Amygdala (tissue), 56 donors: ENCODE data around the gene NNT.
"Not testable (repeated sequence)": the region's sequence is repeated elsewhere in the genome, so short reads cannot be mapped to it uniquely, and the experiment has no call there.

Source experiments
- DNase-seq, 56 donors: peaks; one replicate each; lab custom pipeline; 2025; lab: John Stamatoyannopoulos, UW

Gene NNT

DNA sequence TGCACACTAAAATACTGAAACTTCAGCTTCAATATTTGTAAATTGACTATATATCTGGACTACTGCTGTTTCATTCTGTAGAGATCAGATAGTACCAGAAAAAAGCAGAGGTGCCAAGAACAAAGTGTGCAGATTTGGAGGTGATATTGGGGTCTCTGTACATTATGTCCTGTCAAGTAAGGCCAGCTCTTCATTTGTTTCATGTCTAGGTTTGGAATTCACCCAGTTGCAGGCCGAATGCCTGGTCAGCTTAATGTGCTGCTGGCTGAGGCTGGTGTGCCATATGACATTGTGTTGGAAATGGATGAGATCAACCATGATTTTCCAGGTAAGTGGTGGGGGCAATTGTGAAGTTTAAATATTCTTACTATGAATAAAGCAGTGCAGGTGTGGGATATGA, 96.9 kb downstream of the NNT start:
- no peak for DNase-seq

- no peak for DNase-seq
Measured at GRCh38 chr5:43700601-43701000, 97.6 kb downstream of the NNT start.

DNA sequence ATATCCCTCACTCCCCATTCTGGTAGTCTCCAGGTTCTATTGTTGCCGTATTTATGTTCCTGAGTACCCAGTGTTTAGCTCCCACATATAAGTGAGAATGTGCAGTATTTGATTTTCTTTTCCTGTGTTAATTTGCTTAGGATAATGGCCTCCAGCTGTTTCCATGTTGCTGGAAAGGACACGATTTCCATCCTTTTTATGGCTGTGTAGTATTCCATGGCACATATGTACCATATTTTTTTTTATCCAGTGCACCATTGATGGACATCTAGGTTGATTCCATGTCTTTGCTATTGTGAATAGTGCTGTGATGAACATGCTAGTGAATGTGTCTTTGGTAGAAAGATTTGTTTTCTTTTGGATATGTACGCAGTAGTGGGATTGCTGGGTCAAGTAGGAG, 98.2 kb downstream of the NNT start:
- DNase-seq: no peak

DNA sequence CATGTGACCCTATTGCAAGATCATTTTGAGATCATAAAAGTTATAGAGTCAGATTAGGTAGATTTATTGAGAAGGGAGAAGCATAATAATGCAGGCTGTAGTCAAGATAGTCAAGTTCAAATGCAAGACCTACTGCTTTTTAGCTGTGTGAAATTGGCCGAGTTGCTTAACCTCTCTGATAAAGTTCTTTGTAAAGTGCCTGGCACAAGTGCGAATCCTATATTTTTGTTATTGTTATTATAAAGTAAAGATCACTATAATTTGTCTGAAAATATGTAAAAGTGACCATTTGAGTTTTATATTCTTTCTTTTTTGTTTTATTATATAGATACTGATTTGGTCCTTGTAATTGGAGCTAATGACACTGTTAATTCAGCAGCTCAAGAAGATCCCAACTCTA, 99.3 kb downstream of the NNT start:
- DNase-seq: no peak

DNA sequence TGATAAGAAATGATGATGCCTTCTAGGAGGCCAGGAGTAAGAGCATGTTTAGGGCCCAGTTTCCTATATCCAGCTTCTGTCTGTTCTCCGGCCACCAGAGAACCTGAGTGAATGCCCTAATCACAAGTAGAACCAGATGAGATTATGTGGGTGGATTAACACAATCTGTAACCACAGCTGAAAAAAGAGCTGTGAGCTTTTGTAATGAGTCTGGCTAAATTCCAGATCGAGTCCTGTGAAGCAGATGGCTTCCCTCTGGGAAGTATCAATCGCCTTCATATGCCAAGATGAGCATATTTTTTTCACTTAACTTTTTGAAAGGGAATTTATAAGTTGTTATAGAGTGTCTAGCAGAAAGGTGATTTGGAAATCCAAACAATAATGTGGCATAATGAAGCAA, 99.8 kb downstream of the NNT start:
- DNase-seq: peak in 6 of 56 donors; percentile 2 to 32 (median 8)

- no peak for DNase-seq
Measured at GRCh38 chr5:43704243-43704642, 101.3 kb downstream of the NNT start.

GRCh38 chr5:43706576-43706975, 103.6 kb downstream of the NNT start:
- not testable (repeated sequence) for DNase-seq

DNA sequence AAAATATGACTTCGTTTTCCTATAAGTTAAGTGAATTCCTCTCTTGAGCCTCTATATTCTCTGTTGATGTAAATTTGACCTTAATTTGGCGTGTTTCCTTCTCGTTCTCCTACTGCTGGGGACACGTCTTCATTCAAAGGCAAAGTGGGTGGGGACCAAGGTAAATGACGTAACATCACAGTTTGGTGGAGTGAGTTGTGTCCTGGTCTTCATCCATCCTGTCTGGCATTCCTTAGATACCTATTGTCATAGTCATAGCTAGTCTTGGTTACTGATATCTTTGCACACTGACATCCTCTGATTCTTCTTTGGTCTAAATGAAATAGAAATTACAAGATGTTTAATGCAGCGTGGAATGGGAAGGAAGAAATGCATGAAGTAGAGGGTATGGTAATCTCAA, 108.5 kb downstream of the NNT start:
- DNase-seq: no peak

- no peak for DNase-seq
Measured at GRCh38 chr5:43712081-43712480, 109.1 kb downstream of the NNT start.

GRCh38 chr5:43719783-43720182, 116.8 kb downstream of the NNT start:
- DNase-seq: not testable (repeated sequence)

GRCh38 chr5:43728581-43728980, 125.6 kb downstream of the NNT start:
- DNase-seq: no peak

- DNase-seq: no peak
Measured at GRCh38 chr5:43729846-43730478, 127.0 kb downstream of the NNT start.

DNA sequence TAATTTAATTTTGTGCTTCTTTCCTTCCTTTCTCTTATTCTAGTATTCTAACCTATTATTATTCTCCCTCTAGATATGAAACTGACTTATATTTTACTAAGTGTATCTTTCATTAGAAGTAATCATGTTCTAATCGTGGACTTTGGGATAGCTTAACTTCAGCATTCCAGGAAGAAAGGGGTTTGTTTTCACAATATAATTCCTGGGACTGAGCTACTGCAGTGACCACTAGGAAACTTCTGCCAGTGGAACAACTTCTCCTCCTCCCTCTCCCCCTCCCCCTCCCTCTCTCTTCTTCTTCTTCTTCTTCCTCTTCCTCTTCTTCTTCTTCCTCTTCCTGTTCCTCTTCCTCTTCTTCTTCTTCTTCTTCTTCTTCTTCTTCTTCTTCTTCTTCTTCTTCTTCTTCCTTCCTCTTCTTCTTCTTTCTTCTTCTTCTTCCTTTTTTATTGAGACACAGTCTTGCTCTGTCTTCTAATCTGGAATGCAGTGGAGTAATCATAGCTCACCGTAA, 127.9 kb downstream of the NNT start:
- DNase-seq: no peak

DNA sequence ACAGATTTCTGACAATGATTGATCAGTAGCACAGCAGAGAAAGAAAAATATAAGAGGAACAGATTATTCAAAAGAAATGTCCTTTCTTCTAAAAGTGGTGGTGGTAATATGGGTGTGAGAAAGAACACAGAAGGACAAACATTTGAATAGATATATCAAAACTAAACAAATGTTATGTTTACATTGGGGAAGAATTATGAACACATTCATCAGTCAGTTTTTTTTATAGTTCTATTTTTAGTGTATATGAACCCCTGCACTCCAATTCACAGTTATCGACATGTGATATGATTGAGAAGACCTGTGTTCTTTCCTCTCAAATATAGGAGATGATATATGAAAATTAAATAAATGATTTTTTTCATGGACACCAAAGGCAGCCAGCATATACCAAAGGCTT, 128.6 kb downstream of the NNT start:
- no peak for DNase-seq

- not testable (repeated sequence) for DNase-seq
Measured at GRCh38 chr5:43745923-43746548, 143.1 kb downstream of the NNT start.

DNA sequence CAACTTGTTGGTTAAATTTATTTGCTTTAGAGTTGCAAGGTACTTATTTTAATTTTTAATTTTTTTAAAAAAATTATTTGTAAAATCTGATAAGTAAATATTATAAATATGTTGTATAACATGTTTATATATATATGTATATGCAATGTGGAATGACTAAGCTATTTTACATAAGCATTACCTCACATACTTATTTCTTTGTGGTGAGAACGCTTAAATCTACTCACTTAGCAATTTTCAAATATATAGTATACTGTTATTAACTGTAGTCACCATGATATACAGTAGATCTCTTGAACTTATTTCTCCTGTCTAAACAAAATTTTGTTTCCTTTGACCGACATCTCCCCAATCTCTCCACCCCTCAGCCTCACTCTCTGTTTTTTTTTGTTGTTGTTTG, 147.8 kb downstream of the NNT start:
- no peak for DNase-seq

- DNase-seq: no peak
Measured at GRCh38 chr5:43753069-43753468, 150.1 kb downstream of the NNT start.
